ENCODE data around the gene ZNF41.

GRCh38 chrX:47484885-47485284 is 1.9 kb upstream of the ZNF41 start:
- TF ChIP-seq CTCF (IDR thresholded peaks at IDR 0.05; ENCODE audit: insufficient read depth, low read depth, low read length) (no peak), EZH2 (IDR thresholded peaks at IDR 0.05; ENCODE audit: insufficient read depth, low read length) (no peak)

All from astrocyte (in vitro differentiated cells and primary cell).